ENCODE measurements around the gene ZNF263.

Gene ZNF263

DNA sequence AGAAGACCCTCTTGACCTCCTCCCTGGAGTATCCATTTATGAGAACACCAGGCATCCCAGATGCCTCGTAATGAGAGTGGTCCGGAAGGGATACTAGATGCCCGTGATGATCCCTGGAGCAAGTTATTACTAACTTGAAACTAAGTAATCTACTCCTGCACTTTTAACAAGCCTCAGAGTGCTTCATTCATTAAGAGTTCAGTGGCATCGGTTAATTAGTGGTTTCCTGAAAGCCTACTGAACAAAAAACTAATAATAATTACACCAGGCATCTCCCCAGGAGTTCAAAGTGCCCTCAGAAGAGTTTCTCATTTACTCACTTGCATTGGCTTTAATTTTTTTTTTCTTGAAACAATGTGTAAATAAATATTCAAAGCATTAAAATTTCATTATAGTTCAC lies 44.2 kb downstream of the ZNF263 start:
- no peak for ATAC-seq
- TF ChIP-seq BACH2 (CRISPR knock-in tag; IDR thresholded peaks at IDR 0.05; ENCODE audit: borderline replicate concordance) (no peak), SNAI2 (CRISPR knock-in tag; IDR thresholded peaks at IDR 0.05) (no peak), ARNTL (CRISPR knock-in tag; IDR thresholded peaks at IDR 0.05; ENCODE audit: borderline replicate concordance, low read depth) (no peak), ZNF565 (CRISPR knock-in tag; conservative IDR thresholded peaks at IDR 0.05; ENCODE audit: low read depth) (no peak), RARB (CRISPR knock-in tag; IDR thresholded peaks at IDR 0.05) (no peak), TCF4 (CRISPR knock-in tag; IDR thresholded peaks at IDR 0.05; ENCODE audit: borderline replicate concordance) (no peak), PPARA (CRISPR knock-in tag; IDR thresholded peaks at IDR 0.05; ENCODE audit: borderline replicate concordance) (no peak), GLIS3 (CRISPR knock-in tag; IDR thresholded peaks at IDR 0.05) (no peak), ZNF8 (CRISPR knock-in tag; IDR thresholded peaks at IDR 0.05) (no peak), CSDC2 (CRISPR knock-in tag; IDR thresholded peaks at IDR 0.05) (no peak), ZC3H10 (CRISPR knock-in tag; IDR thresholded peaks at IDR 0.05) (no peak), ESRRG (CRISPR knock-in tag; IDR thresholded peaks at IDR 0.05) (no peak), TOX (CRISPR knock-in tag; IDR thresholded peaks at IDR 0.05; ENCODE audit: borderline replicate concordance) (no peak)
- TF ChIP-seq, protein P1, sequence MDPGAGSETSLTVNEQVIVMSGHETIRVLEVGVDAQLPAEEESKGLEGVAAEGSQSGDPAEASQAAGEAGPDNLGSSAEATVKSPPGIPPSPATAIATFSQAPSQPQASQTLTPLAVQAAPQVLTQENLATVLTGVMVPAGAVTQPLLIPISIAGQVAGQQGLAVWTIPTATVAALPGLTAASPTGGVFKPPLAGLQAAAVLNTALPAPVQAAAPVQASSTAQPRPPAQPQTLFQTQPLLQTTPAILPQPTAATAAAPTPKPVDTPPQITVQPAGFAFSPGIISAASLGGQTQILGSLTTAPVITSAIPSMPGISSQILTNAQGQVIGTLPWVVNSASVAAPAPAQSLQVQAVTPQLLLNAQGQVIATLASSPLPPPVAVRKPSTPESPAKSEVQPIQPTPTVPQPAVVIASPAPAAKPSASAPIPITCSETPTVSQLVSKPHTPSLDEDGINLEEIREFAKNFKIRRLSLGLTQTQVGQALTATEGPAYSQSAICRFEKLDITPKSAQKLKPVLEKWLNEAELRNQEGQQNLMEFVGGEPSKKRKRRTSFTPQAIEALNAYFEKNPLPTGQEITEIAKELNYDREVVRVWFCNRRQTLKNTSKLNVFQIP (CRISPR knock-in tag; IDR thresholded peaks at IDR 0.05; ENCODE audit: borderline replicate concordance, low read depth), result no peak
- TF ChIP-seq, protein P2, sequence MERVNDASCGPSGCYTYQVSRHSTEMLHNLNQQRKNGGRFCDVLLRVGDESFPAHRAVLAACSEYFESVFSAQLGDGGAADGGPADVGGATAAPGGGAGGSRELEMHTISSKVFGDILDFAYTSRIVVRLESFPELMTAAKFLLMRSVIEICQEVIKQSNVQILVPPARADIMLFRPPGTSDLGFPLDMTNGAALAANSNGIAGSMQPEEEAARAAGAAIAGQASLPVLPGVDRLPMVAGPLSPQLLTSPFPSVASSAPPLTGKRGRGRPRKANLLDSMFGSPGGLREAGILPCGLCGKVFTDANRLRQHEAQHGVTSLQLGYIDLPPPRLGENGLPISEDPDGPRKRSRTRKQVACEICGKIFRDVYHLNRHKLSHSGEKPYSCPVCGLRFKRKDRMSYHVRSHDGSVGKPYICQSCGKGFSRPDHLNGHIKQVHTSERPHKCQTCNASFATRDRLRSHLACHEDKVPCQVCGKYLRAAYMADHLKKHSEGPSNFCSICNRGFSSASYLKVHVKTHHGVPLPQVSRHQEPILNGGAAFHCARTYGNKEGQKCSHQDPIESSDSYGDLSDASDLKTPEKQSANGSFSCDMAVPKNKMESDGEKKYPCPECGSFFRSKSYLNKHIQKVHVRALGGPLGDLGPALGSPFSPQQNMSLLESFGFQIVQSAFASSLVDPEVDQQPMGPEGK (CRISPR knock-in tag; IDR thresholded peaks at IDR 0.05; ENCODE audit: borderline replicate concordance), result no peak
- TF ChIP-seq, protein P3, sequence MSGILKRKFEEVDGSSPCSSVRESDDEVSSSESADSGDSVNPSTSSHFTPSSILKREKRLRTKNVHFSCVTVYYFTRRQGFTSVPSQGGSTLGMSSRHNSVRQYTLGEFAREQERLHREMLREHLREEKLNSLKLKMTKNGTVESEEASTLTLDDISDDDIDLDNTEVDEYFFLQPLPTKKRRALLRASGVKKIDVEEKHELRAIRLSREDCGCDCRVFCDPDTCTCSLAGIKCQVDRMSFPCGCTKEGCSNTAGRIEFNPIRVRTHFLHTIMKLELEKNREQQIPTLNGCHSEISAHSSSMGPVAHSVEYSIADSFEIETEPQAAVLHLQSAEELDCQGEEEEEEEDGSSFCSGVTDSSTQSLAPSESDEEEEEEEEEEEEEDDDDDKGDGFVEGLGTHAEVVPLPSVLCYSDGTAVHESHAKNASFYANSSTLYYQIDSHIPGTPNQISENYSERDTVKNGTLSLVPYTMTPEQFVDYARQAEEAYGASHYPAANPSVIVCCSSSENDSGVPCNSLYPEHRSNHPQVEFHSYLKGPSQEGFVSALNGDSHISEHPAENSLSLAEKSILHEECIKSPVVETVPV (CRISPR knock-in tag; IDR thresholded peaks at IDR 0.05), result no peak

DNA sequence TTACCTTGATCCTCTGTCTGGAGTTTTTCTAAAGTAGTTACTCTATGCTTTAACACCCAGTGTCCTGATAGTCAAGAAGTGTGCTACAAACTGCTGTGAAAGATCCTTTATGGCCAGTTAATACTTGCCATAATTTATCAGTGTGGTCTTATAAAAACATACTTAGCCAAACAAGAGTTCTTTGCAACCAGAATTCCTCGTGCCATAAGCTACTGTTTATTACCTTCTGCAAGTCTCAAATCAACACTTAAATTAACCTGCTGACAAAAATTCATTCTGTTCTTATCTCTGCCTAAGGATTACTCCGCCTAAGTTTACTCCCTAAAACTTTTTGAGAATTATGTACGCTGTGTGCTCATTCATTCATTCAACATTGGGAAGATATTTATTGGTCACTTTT lies 44.8 kb downstream of the ZNF263 start:
- TF ChIP-seq OSR1 (CRISPR knock-in tag; IDR thresholded peaks at IDR 0.05) (no peak), BACH2 (CRISPR knock-in tag; IDR thresholded peaks at IDR 0.05; ENCODE audit: borderline replicate concordance) (no peak)
- TF ChIP-seq, protein P2 (CRISPR knock-in tag; IDR thresholded peaks at IDR 0.05; ENCODE audit: borderline replicate concordance), result no peak
- TF ChIP-seq, protein P4, sequence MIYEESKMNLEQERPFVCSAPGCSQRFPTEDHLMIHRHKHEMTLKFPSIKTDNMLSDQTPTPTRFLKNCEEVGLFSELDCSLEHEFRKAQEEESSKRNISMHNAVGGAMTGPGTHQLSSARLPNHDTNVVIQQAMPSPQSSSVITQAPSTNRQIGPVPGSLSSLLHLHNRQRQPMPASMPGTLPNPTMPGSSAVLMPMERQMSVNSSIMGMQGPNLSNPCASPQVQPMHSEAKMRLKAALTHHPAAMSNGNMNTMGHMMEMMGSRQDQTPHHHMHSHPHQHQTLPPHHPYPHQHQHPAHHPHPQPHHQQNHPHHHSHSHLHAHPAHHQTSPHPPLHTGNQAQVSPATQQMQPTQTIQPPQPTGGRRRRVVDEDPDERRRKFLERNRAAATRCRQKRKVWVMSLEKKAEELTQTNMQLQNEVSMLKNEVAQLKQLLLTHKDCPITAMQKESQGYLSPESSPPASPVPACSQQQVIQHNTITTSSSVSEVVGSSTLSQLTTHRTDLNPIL (CRISPR knock-in tag; IDR thresholded peaks at IDR 0.05; ENCODE audit: low read depth), result no peak
- no peak for ATAC-seq

DNA sequence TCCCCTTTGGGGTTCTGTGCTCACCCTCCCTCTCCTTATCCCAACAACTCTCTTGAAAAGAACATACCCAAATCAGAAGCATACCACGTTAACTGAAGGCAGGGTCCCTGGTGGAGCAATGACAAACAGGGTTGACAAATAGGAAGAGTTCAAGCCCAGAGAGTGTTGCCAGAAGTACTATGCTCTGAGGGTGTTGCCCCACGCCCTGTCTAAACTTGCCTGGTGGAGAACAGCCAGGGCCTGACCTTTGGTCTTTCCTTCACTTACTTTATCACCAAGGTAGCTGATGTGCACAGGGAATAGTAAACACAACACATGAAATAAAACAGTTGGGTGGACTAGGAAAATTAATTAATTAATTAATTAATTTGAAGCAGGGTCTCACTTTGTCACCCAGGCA lies 45.4 kb downstream of the ZNF263 start:
- TF ChIP-seq RARB (CRISPR knock-in tag; IDR thresholded peaks at IDR 0.05) (no peak), ESRRG (CRISPR knock-in tag; IDR thresholded peaks at IDR 0.05) (no peak), TCF4 (CRISPR knock-in tag; IDR thresholded peaks at IDR 0.05; ENCODE audit: borderline replicate concordance) (no peak), ZNF565 (CRISPR knock-in tag; conservative IDR thresholded peaks at IDR 0.05; ENCODE audit: low read depth) (no peak), TOX (CRISPR knock-in tag; IDR thresholded peaks at IDR 0.05; ENCODE audit: borderline replicate concordance) (no peak), ZC3H10 (CRISPR knock-in tag; IDR thresholded peaks at IDR 0.05) (no peak), BACH2 (CRISPR knock-in tag; IDR thresholded peaks at IDR 0.05; ENCODE audit: borderline replicate concordance) (no peak), SNAI2 (CRISPR knock-in tag; IDR thresholded peaks at IDR 0.05) (no peak), ZFP30 (CRISPR knock-in tag; IDR thresholded peaks at IDR 0.05) (no peak)
- TF ChIP-seq, protein P5, sequence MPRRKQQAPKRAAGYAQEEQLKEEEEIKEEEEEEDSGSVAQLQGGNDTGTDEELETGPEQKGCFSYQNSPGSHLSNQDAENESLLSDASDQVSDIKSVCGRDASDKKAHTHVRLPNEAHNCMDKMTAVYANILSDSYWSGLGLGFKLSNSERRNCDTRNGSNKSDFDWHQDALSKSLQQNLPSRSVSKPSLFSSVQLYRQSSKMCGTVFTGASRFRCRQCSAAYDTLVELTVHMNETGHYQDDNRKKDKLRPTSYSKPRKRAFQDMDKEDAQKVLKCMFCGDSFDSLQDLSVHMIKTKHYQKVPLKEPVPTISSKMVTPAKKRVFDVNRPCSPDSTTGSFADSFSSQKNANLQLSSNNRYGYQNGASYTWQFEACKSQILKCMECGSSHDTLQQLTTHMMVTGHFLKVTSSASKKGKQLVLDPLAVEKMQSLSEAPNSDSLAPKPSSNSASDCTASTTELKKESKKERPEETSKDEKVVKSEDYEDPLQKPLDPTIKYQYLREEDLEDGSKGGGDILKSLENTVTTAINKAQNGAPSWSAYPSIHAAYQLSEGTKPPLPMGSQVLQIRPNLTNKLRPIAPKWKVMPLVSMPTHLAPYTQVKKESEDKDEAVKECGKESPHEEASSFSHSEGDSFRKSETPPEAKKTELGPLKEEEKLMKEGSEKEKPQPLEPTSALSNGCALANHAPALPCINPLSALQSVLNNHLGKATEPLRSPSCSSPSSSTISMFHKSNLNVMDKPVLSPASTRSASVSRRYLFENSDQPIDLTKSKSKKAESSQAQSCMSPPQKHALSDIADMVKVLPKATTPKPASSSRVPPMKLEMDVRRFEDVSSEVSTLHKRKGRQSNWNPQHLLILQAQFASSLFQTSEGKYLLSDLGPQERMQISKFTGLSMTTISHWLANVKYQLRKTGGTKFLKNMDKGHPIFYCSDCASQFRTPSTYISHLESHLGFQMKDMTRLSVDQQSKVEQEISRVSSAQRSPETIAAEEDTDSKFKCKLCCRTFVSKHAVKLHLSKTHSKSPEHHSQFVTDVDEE (CRISPR knock-in tag; IDR thresholded peaks at IDR 0.05), result no peak
- no peak for ATAC-seq
